Measurements from ENCODE around the gene WASF2.

DNA sequence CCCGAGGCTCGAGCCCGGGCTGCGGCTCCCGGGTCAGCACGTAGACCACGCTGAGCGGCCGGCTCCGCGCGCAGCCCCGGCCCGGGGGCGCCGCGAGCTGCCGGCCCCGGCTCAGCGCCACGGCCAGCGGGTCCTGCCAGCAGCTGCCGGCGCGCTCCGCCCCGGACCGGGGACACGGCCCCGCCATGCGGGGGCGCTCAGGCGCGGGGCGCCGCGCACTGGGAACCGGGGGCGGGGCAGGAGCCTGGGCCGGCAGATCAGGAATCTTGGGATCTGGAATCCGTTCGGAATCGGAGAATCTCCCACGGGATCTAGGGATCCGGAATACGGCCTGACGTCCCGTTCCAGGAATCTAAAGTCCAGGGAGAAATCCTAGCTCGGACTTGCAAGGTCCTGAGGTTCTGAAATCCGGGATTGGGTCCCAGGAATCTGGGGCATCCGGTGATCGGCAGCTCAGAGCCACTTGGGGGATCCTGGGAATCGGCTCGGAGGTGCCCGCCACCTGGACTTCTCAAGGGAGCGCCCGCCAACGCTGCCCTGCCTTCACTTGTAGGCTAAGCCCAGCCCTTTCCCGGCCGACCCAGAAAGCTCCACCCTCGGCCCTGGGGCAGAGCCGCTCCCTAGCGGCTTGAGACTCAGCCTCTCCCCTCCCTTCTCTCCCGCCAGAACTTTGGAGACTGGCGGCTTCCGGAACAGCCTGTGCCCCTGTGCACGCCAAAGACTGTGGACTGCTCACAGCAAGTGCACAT lies 123.4 kb downstream of the WASF2 start, which contains the start of gene MAP3K6:
- TF ChIP-seq, protein P1, sequence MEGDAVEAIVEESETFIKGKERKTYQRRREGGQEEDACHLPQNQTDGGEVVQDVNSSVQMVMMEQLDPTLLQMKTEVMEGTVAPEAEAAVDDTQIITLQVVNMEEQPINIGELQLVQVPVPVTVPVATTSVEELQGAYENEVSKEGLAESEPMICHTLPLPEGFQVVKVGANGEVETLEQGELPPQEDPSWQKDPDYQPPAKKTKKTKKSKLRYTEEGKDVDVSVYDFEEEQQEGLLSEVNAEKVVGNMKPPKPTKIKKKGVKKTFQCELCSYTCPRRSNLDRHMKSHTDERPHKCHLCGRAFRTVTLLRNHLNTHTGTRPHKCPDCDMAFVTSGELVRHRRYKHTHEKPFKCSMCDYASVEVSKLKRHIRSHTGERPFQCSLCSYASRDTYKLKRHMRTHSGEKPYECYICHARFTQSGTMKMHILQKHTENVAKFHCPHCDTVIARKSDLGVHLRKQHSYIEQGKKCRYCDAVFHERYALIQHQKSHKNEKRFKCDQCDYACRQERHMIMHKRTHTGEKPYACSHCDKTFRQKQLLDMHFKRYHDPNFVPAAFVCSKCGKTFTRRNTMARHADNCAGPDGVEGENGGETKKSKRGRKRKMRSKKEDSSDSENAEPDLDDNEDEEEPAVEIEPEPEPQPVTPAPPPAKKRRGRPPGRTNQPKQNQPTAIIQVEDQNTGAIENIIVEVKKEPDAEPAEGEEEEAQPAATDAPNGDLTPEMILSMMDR (conservative IDR thresholded peaks at IDR 0.05; ENCODE audit: low read depth, low read length): peak; percentile 67
- peak; percentile 54; the same call in 1 of the 2 replicates for TF ChIP-seq MXI1 (IDR thresholded peaks at IDR 0.05; ENCODE audit: borderline replicate concordance, low read depth, low read length)
- no peak for TF ChIP-seq SMC3 (IDR thresholded peaks at IDR 0.05; ENCODE audit: low read depth, low read length)
- TF ChIP-seq POLR2A (IDR thresholded peaks at IDR 0.05; ENCODE audit: low read depth, low read length): no peak; the same call in 1 of the 2 replicates
- no peak for TF ChIP-seq BHLHE40 (IDR thresholded peaks at IDR 0.05; ENCODE audit: low read depth, low read length)
- no peak for TF ChIP-seq RFX5 (IDR thresholded peaks at IDR 0.05; ENCODE audit: low read depth, low read length)
- no peak for TF ChIP-seq RCOR1 (IDR thresholded peaks at IDR 0.05; ENCODE audit: insufficient replicate concordance, low read length)
- no peak for TF ChIP-seq CEBPB (IDR thresholded peaks at IDR 0.05; ENCODE audit: low read depth, low read length)
- no peak for TF ChIP-seq CHD1 (IDR thresholded peaks at IDR 0.05; ENCODE audit: low read depth, low read length)
- TF ChIP-seq, protein P2, sequence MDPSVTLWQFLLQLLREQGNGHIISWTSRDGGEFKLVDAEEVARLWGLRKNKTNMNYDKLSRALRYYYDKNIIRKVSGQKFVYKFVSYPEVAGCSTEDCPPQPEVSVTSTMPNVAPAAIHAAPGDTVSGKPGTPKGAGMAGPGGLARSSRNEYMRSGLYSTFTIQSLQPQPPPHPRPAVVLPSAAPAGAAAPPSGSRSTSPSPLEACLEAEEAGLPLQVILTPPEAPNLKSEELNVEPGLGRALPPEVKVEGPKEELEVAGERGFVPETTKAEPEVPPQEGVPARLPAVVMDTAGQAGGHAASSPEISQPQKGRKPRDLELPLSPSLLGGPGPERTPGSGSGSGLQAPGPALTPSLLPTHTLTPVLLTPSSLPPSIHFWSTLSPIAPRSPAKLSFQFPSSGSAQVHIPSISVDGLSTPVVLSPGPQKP (IDR thresholded peaks at IDR 0.05; ENCODE audit: borderline replicate concordance, low read depth, low read length): no peak
- TF ChIP-seq, protein P3, sequence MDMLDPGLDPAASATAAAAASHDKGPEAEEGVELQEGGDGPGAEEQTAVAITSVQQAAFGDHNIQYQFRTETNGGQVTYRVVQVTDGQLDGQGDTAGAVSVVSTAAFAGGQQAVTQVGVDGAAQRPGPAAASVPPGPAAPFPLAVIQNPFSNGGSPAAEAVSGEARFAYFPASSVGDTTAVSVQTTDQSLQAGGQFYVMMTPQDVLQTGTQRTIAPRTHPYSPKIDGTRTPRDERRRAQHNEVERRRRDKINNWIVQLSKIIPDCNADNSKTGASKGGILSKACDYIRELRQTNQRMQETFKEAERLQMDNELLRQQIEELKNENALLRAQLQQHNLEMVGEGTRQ (IDR thresholded peaks at IDR 0.05; ENCODE audit: low read depth, low read length): no peak
- peak; percentile 84; the same call in 1 of the 2 replicates for TF ChIP-seq MAZ (IDR thresholded peaks at IDR 0.05; ENCODE audit: borderline replicate concordance, low read depth, low read length)
- TF ChIP-seq MAFK (IDR thresholded peaks at IDR 0.05; ENCODE audit: low read depth, low read length): no peak
- no peak for TF ChIP-seq FOS (IDR thresholded peaks at IDR 0.05; ENCODE audit: low read depth, low read length)
